KMS-11 (cell line): ENCODE results near the gene TFAP2D.

Source experiments
- H2AFZ ChIP-seq: fragments of 200-600 bp; sonication (generic); 2 replicates; pipeline ENCODE4 v1.6.1; 2016; ENCODE audit warnings: antibody characterized with exemption, mixed run types, low read depth
- H3K27ac ChIP-seq: fragments of 200-600 bp; sonication (generic); 2 replicates; pipeline ENCODE4 v1.6.1; 2016; ENCODE audit warnings: mild to moderate bottlenecking, mixed run types
- H3K27me3 ChIP-seq: fragments of 200-600 bp; sonication (generic); 2 replicates; pipeline ENCODE4 v1.6.1; 2017; ENCODE audit warnings: mild to moderate bottlenecking, low read depth, mixed run types, moderate library complexity; ENCODE audit not compliant: insufficient read depth
- H3K36me3 ChIP-seq: fragments of 200-600 bp; sonication (generic); 2 replicates; pipeline ENCODE4 v1.6.1; 2017; ENCODE audit warnings: mild to moderate bottlenecking, mixed run types; ENCODE audit not compliant: insufficient read depth
- H3K4me1 ChIP-seq: fragments of 200-600 bp; sonication (generic); 2 replicates; pipeline ENCODE4 v1.6.1; 2016; ENCODE audit warnings: mild to moderate bottlenecking, low read depth, mixed run types; ENCODE audit not compliant: poor library complexity, severe bottlenecking
- H3K4me2 ChIP-seq: fragments of 200-600 bp; sonication (generic); 2 replicates; pipeline ENCODE4 v1.7.0; 2016; ENCODE audit warnings: mild to moderate bottlenecking, mixed run types
- H3K4me3 ChIP-seq: fragments of 200-600 bp; sonication (generic); IDR thresholded peaks from 2 replicates; pipeline ENCODE4 v1.6.1; 2017; ENCODE audit warnings: low read depth, low read length, mixed read lengths; ENCODE audit not compliant: insufficient read depth
- H3K79me2 ChIP-seq: fragments of 200-600 bp; sonication (generic); 2 replicates; pipeline ENCODE4 v1.6.1; 2016; ENCODE audit warnings: low read depth, mixed run types; ENCODE audit not compliant: insufficient read depth
- H3K9ac ChIP-seq: fragments of 200-600 bp; sonication (generic); 2 replicates; pipeline ENCODE4 v1.6.1; 2016; ENCODE audit warnings: mild to moderate bottlenecking, mixed run types
- H4K20me1 ChIP-seq: fragments of 200-600 bp; sonication (generic); 2 replicates; pipeline ENCODE4 v1.6.1; 2016; ENCODE audit warnings: mild to moderate bottlenecking, mixed run types; ENCODE audit not compliant: insufficient read depth
- CTCF ChIP-seq: fragments of 200-600 bp; sonication (generic); conservative IDR thresholded peaks from 2 replicates; pipeline ENCODE4 v1.6.1; 2017; ENCODE audit warnings: low read depth, mild to moderate bottlenecking, antibody characterized with exemption, low read length, moderate library complexity, mixed read lengths

Gene TFAP2D

DNA sequence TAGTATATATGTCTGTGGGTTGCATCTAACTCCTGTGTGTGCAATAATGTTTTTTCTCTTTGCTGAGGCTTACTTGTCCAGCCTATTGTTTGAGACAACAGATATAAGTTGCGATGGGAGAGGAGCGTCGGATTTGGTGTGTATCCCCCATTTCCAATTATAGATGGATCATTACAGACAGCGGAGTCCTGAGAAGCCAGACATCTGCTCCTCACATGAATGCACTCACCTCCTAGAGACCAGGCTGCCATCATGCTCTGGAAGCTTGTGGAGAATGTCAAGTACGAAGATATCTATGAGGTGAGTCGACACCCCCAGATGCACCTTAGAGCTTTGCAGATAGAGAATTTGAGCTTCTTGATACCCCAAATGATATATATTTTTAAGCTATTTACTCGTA lies 105.3 kb downstream of the TFAP2D start, which contains the start of gene TFAP2B:
TSS of gene TFAP2B (plus strand) at position 199 of the 400 bp plus-strand sequence. CDS start at position 220, 21 bp downstream.
- no peaks in the 10 kb centered on the region for H3K36me3 ChIP-seq
- no peaks in the 10 kb centered on the region for H4K20me1 ChIP-seq
- no peak within 1 kb of the TSS for H3K4me2 ChIP-seq
- no peaks in the 10 kb centered on the region for H3K27me3 ChIP-seq
- no peaks in the 10 kb centered on the region for H3K79me2 ChIP-seq
- no peak within 1 kb of the TSS for H3K9ac ChIP-seq
- no peak within 1 kb of the TSS for H2AFZ ChIP-seq
- H3K27ac ChIP-seq: no peak within 1 kb of the TSS
- TF ChIP-seq CTCF: no peak
- H3K4me1 ChIP-seq: peaks cover 4% of the 10 kb centered on the region
- H3K4me3 ChIP-seq: no peak within 1 kb of the TSS

DNA sequence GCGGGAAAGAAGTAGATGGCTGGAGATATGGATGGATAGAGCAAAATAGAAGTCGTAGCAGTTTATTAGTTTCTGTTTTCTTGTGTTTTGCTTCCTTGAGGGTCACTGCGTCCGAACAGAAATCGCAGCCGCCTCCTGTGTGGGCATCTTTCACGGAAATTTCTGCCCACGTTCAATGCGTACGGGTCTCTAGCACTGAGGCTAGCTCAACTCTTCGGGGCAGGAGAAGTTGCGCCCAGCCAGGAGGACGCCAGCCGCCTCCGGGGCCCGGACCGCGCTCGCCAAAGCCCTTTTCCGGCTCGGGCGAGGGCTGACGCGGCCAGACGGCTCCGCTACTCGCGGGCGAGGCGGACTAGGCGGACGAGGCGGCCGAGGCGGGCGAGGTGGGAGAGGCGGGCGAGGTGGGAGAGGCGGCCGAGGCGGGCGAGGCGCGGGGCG lies 106.2 kb downstream of the TFAP2D start:
- no peaks in the 10 kb centered on the region for H3K36me3 ChIP-seq
- H3K27me3 ChIP-seq: no peaks in the 10 kb centered on the region
- no peak overlapping the region for H2AFZ ChIP-seq
- no peaks in the 10 kb centered on the region for H4K20me1 ChIP-seq
- no peak overlapping the region for H3K27ac ChIP-seq
- no peak overlapping the region for H3K4me3 ChIP-seq
- H3K9ac ChIP-seq: no peak overlapping the region
- no peak for TF ChIP-seq CTCF
- no peak overlapping the region for H3K4me2 ChIP-seq
- H3K79me2 ChIP-seq: no peaks in the 10 kb centered on the region
- peaks cover 4% of the 10 kb centered on the region for H3K4me1 ChIP-seq

- H3K27me3 ChIP-seq: no peaks in the 10 kb centered on the region
- 0 out of 2 replicates have a peak overlapping the region, but pooled peaks have one; percentile 9 for H3K4me2 ChIP-seq
- H2AFZ ChIP-seq: peak overlapping the region; percentile 22; the same call in 1 of the 2 replicates
- no peak overlapping the region for H3K4me3 ChIP-seq
- no peaks in the 10 kb centered on the region for H3K79me2 ChIP-seq
- H3K27ac ChIP-seq: no peak overlapping the region
- no peaks in the 10 kb centered on the region for H4K20me1 ChIP-seq
- peaks cover 4% of the 10 kb centered on the region for H3K4me1 ChIP-seq
- H3K9ac ChIP-seq: no peak overlapping the region
- TF ChIP-seq CTCF: no peak
- no peaks in the 10 kb centered on the region for H3K36me3 ChIP-seq
Observed at GRCh38 chr6:50819904-50820868, 106.9 kb downstream of the TFAP2D start.

GRCh38 chr6:50820869-50821264 lies 107.5 kb downstream of the TFAP2D start:
- no peak overlapping the region for H3K9ac ChIP-seq
- H3K4me2 ChIP-seq: no peak overlapping the region
- TF ChIP-seq CTCF: no peak
- H3K4me3 ChIP-seq: no peak overlapping the region
- no peaks in the 10 kb centered on the region for H4K20me1 ChIP-seq
- H3K27me3 ChIP-seq: no peaks in the 10 kb centered on the region
- H3K27ac ChIP-seq: no peak overlapping the region
- H3K79me2 ChIP-seq: no peaks in the 10 kb centered on the region
- peaks cover 4% of the 10 kb centered on the region for H3K4me1 ChIP-seq
- H2AFZ ChIP-seq: no peak overlapping the region
- H3K36me3 ChIP-seq: no peaks in the 10 kb centered on the region
